ENCODE results near the gene DENND1B. TPM values are rescaled to one million over a fixed set of nuclear protein-coding genes. Genes with fewer than 3 reads are reported as not detected.

Gene DENND1B
- total and polyA plus RNA-seq, 2 experiments from 2014 or later: 9.2 to 21.3 TPM

- H4K20me1 ChIP-seq (ENCODE audit: insufficient read depth): no peaks in the 10 kb centered on the region
- no peak overlapping the region for H2AFZ ChIP-seq
- no peak overlapping the region for H3K9ac ChIP-seq
- H3K9me2 ChIP-seq (ENCODE audit: insufficient read depth): no peaks in the 10 kb centered on the region
- TF ChIP-seq EZH2phosphoT487 (IDR thresholded peaks at IDR 0.05; ENCODE audit: insufficient read depth, low read depth) (no peak), EZH2 (IDR thresholded peaks at IDR 0.05; ENCODE audit: insufficient read depth, poor library complexity, severe bottlenecking) (no peak)
- no peak overlapping the region for H3K4me2 ChIP-seq (ENCODE audit: unreplicated experiment)
- no peaks in the 10 kb centered on the region for H3K27me3 ChIP-seq (replicated peaks; ENCODE audit: insufficient read depth)
- DNase-seq: no peak
- peaks cover 30% of the 10 kb centered on the region for H3K4me1 ChIP-seq (ENCODE audit: insufficient read depth)
- H3K36me3 ChIP-seq (ENCODE audit: low read depth): no peaks in the 10 kb centered on the region; the same call in 1 of the 2 replicates
- in situ Hi-C loops (cut with MboI): no loop called here
- H3K4me3 ChIP-seq: no peak overlapping the region
- peaks cover 68% of the 10 kb centered on the region for H3K79me2 ChIP-seq (ENCODE audit: insufficient read depth)
- H3F3A ChIP-seq (ENCODE audit: insufficient read depth): peaks cover 35% of the 10 kb centered on the region
- WGBS, 2 experiments (ENCODE audit: low coverage in 1 of 2, low lambda C conversion rate in 2 of 2, missing lambda C conversion rate in 2 of 2): 98% methylated on average over 6 of the region's 6 CpGs
- no peaks in the 10 kb centered on the region for H3K9me3 ChIP-seq (ENCODE audit: low read depth)
- no peak overlapping the region for H3K27ac ChIP-seq
Measured at GRCh38 chr1:197771904-197772556, 3.2 kb downstream of the DENND1B start.

- no peak for DNase-seq
- H3K79me2 ChIP-seq (ENCODE audit: insufficient read depth): peaks cover 74% of the 10 kb centered on the region
- no peaks in the 10 kb centered on the region for H3K9me3 ChIP-seq (ENCODE audit: low read depth)
- H3K4me3 ChIP-seq: no peak overlapping the region
- H2AFZ ChIP-seq: no peak overlapping the region
- in situ Hi-C loops (cut with MboI): no loop called here
- no peaks in the 10 kb centered on the region; the same call in 1 of the 2 replicates for H3K36me3 ChIP-seq (ENCODE audit: low read depth)
- H3K9me2 ChIP-seq (ENCODE audit: insufficient read depth): no peaks in the 10 kb centered on the region
- H3K27me3 ChIP-seq (replicated peaks; ENCODE audit: insufficient read depth): no peaks in the 10 kb centered on the region
- peaks cover 24% of the 10 kb centered on the region for H3K4me1 ChIP-seq (ENCODE audit: insufficient read depth)
- 97 to 100% methylated on average over 2 of the region's 2 CpGs for WGBS, 2 experiments (ENCODE audit: low coverage in 1 of 2, low lambda C conversion rate in 2 of 2, missing lambda C conversion rate in 2 of 2)
- no peak overlapping the region for H3K27ac ChIP-seq
- TF ChIP-seq EZH2 (IDR thresholded peaks at IDR 0.05; ENCODE audit: insufficient read depth, poor library complexity, severe bottlenecking): no peak
- no peak for TF ChIP-seq EZH2phosphoT487 (IDR thresholded peaks at IDR 0.05; ENCODE audit: insufficient read depth, low read depth)
- H4K20me1 ChIP-seq (ENCODE audit: insufficient read depth): no peaks in the 10 kb centered on the region
- no peak overlapping the region for H3K9ac ChIP-seq
- H3F3A ChIP-seq (ENCODE audit: insufficient read depth): peaks cover 29% of the 10 kb centered on the region
- no peak overlapping the region for H3K4me2 ChIP-seq (ENCODE audit: unreplicated experiment)
Measured at GRCh38 chr1:197771386-197771785, 3.9 kb downstream of the DENND1B start.

- DNase-seq: no peak
- Histone ChIP-seq H3F3A (ENCODE audit: insufficient read depth) (peaks cover 20% of the 10 kb centered on the region), H3K4me1 (ENCODE audit: insufficient read depth) (peaks cover 14% of the 10 kb centered on the region), H2AFZ (no peak overlapping the region), H3K4me3 (no peak overlapping the region), H3K9me2 (ENCODE audit: insufficient read depth) (no peaks in the 10 kb centered on the region), H3K4me2 (ENCODE audit: unreplicated experiment) (no peak overlapping the region), H3K79me2 (ENCODE audit: insufficient read depth) (peaks cover 84% of the 10 kb centered on the region), H3K36me3 (ENCODE audit: low read depth) (no peaks in the 10 kb centered on the region; the same call in 1 of the 2 replicates), H3K9me3 (ENCODE audit: low read depth) (no peaks in the 10 kb centered on the region), H4K20me1 (ENCODE audit: insufficient read depth) (no peaks in the 10 kb centered on the region), H3K9ac (no peak overlapping the region), H3K27me3 (replicated peaks; ENCODE audit: insufficient read depth) (no peaks in the 10 kb centered on the region), H3K27ac (no peak overlapping the region)
- TF ChIP-seq EZH2phosphoT487 (IDR thresholded peaks at IDR 0.05; ENCODE audit: insufficient read depth, low read depth) (no peak), EZH2 (IDR thresholded peaks at IDR 0.05; ENCODE audit: insufficient read depth, poor library complexity, severe bottlenecking) (no peak)
- in situ Hi-C loops (cut with MboI): no loop called here
Measured at GRCh38 chr1:197770243-197770642, 5.0 kb downstream of the DENND1B start.

GRCh38 chr1:197769287-197769686 lies 6.0 kb downstream of the DENND1B start:
- TF ChIP-seq EZH2phosphoT487 (IDR thresholded peaks at IDR 0.05; ENCODE audit: insufficient read depth, low read depth): no peak
- no peak for TF ChIP-seq EZH2 (IDR thresholded peaks at IDR 0.05; ENCODE audit: insufficient read depth, poor library complexity, severe bottlenecking)
- H3K27me3 ChIP-seq (replicated peaks; ENCODE audit: insufficient read depth): no peaks in the 10 kb centered on the region
- H3K4me1 ChIP-seq (ENCODE audit: insufficient read depth): peaks cover 14% of the 10 kb centered on the region
- WGBS, 2 experiments (ENCODE audit: low coverage in 1 of 2, low lambda C conversion rate in 2 of 2, missing lambda C conversion rate in 2 of 2): 98 to 100% methylated on average over 4 of the region's 4 CpGs
- H3K36me3 ChIP-seq (ENCODE audit: low read depth): no peaks in the 10 kb centered on the region; the same call in 1 of the 2 replicates
- H3K79me2 ChIP-seq (ENCODE audit: insufficient read depth): peaks cover 89% of the 10 kb centered on the region
- no peak overlapping the region for H2AFZ ChIP-seq
- no peak overlapping the region for H3K4me3 ChIP-seq
- no peak overlapping the region for H3K9ac ChIP-seq
- no peak overlapping the region for H3K27ac ChIP-seq
- no peaks in the 10 kb centered on the region for H3K9me2 ChIP-seq (ENCODE audit: insufficient read depth)
- no peak for DNase-seq
- H3K4me2 ChIP-seq (ENCODE audit: unreplicated experiment): no peak overlapping the region
- H3F3A ChIP-seq (ENCODE audit: insufficient read depth): peaks cover 17% of the 10 kb centered on the region
- H4K20me1 ChIP-seq (ENCODE audit: insufficient read depth): no peaks in the 10 kb centered on the region
- H3K9me3 ChIP-seq (ENCODE audit: low read depth): no peaks in the 10 kb centered on the region
- in situ Hi-C loops (cut with MboI): no loop called here
